ENCODE measurements around the gene ROBO2.

ROBO2 gene

DNA sequence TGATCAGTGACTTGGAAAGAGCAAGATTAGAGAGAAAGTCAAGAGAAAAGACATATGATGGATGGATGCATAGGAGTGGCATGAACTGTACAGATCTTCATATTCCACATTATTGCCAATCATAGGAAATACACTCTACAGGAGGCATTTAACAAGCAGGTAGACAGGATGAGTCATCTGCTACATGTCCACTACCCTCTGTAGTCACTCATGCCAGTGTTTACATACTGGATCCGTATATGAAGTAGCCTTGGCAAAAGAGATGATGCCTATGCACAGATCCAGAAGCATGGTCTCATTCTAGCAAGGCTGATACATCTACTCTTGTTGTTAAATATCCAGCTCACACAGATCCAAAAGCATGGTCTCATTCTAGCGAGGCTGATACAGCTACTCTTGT is 632.1 kb downstream of the ROBO2 start:
- no peak for DNase-seq (ENCODE audit: low spot score)

DNA sequence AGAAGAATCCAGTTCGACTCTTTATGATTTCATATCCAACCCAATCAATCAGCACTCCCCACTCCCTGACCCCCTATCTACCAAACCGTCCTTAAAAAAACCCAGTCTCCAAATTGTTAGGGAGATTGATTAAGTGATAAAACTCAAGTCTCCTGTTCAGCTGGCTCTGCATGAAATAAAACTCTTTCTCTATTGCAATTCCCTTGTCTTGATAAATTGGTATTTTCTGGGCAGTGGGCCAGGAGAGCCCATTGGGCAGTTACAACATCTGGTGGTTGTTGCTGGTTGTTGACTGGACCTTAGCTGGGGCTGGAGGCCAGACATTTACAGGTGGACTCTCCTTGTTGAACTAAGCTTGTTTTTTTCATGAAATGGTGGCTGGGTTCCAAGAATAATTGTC is 642.3 kb downstream of the ROBO2 start:
- no peak for DNase-seq (ENCODE audit: low spot score)

DNA sequence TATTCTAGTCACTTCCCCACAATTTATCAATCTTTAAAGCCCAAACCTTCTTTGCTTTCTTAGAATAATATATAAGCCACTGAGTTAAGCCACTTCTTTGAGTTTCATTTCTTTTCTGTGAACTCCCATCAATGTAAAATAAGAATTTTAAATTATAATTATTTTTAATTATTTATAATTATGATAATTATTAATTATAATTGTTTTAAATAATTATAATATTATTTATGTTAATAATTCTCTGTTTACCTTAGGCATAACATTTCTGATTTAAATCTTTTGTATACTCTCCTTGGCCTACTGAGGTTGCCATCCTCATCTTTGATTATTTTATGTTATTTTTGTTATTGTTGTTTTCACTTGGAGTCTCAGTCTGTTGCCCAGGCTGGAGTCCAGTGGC is 644.2 kb downstream of the ROBO2 start:
- DNase-seq (ENCODE audit: low spot score): no peak

DNA sequence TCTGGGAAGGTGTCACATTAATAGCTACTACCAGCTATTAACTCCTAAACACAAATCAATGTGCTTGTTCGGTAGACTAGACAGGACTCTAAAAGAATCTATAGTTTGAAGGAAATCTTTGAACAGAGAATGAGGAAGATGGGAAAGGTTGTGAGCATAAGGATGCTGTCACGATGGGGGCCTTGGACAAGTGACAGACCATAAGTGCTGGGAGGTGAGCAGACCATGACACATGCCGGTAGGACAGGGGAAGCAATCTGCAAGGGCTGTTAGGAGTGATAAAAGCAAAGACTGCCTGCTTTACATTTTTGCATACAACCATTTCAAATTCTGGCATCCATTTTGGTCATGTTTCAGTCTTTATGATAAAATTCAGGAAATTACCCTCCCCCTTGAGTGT is 645.8 kb downstream of the ROBO2 start:
- no peak for DNase-seq (ENCODE audit: low spot score)

DNA sequence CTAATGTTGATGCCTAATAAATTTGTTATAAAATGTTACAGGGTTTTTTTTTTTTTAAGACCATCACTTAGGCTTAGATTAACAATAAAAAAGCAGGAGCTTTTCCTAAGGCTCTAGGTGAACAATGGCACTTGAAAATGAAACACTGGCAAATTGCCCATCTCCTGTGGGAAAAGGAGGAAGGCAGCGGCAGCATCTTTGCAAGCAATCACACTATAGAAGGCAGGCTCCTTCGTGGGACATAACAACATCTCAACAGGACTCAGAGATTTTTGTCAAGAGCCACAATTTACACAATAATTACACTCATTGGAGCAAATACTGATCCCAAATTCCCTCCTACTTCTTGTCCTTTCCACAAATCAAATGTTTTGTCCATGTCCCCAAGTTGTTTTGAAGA is 646.7 kb downstream of the ROBO2 start:
- no peak for DNase-seq (ENCODE audit: low spot score)

DNA sequence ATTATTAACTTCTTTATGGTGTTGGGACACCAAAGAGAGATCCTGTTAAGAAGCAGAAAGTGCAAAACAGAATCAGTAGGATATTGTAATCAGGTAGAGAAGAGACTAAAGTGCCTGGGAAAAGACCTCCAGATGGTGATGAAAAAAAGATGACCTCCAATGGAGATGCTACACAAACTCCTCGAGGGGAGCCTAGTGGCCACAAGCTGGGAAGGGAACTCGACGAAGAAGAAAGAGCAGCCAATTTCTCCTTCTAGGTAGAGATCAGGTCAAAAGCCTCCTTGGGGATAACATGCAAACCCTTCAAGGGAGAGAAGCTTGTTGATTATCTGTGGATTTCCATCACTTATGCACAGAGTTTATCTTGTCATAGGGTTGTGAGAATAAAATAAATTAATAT is 647.6 kb downstream of the ROBO2 start:
- DNase-seq (ENCODE audit: low spot score): no peak

DNA sequence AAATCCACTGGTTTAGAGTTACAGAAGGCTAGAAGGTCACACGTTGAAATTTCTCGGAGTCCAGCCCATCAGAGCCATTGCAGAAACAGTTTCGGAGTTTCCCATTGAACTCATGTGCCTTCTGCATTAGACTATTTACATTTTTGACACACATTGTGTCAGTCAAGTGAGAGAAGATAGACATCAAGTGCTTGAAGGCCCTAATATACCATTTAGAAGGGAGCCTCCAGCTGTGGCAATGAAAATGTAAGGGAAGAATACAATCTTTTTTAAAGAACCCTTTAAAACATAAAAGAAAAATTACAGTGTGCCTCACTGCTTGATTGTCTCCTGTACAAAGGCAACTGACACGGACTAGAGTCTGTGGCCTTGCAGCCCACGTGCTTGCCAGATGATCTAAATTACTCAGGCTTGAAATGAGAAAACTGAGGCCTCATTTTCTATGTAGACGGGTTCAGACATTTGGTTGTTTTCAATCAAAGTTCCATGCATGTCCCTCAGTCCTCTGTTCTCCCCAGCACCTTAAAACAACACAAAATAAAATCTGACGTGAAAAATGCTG is 650.5 kb downstream of the ROBO2 start:
- DNase-seq (ENCODE audit: low spot score): no peak

DNA sequence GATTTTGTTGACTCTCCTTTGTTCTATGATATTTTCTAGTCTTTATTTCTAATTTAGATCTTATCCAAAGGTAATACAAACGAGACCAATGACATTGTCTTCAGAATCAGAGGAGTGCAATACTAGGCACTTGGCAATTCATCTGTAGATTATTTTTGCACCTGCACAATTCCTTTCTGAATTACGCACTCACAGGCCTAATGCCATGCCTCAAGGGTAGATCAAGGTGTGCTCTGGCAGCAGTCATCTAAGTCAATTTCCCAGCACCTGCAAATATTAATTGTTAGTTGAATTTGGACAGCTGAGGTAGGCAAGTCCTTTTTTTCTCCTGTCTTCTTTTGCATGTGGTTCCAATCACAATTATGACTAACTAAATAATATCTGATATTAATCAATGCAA is 653.2 kb downstream of the ROBO2 start:
- DNase-seq (ENCODE audit: low spot score): no peak

DNA sequence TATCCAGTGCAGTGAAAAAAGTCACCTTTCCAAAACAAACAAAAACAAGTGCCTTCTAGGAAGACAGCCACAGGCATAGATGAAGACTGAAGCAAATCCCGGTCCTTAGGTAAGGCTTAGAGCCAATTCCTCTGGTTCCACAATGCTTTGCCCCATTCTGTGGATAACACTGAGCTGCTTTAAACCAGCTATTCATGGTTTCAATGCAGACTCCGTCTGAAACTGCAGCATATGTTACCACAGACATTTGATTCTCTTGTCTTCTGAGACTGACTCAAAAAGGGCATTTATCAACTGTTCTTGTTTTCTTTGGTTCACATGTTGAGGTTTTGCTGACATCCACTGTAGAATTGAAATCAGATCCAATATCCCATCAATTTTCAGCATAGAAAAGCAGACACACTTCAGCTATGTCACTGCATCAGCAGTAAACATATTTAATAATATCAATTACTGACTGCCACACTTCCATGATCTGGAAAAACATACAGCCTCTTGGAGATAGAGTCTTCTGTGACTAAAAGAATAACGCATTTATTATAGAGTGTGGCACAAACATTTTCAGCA is 659.3 kb downstream of the ROBO2 start:
- DNase-seq (ENCODE audit: low spot score): no peak

Small RNA genes within 50 kb of the gene (small RNA-seq; reads per million reads assigned to genes)
- gene RNU6-386P: 0 reads per million in 2 experiments
